Loucy (cell line): ENCODE measurements around the gene TNFRSF11A.

ENCODE experiments used
- H2AFZ ChIP-seq: fragments of 200-600 bp; sonication (generic); 2 replicates; pipeline ENCODE4 v1.6.0; 2016; ENCODE audit warnings: antibody characterized with exemption, mild to moderate bottlenecking, low read length, moderate library complexity
- H3F3A ChIP-seq: fragments of 200-600 bp; 2 replicates; pipeline ENCODE4 v1.6.0; 2016; ENCODE audit warnings: antibody characterized with exemption, low read depth, mild to moderate bottlenecking
- H3K27me3 ChIP-seq: fragments of 200-600 bp; sonication (generic); 2 replicates; pipeline ENCODE4 v1.6.1; 2014; ENCODE audit warnings: low read length, mild to moderate bottlenecking; ENCODE audit not compliant: insufficient read depth, poor library complexity, severe bottlenecking
- H3K36me3 ChIP-seq: fragments of 200-600 bp; sonication (generic); 2 replicates; pipeline ENCODE4 v1.6.1; 2016; ENCODE audit warnings: low read length; ENCODE audit not compliant: insufficient read depth
- H3K4me1 ChIP-seq: fragments of 200-600 bp; sonication (generic); 2 replicates; pipeline ENCODE4 v1.5.1; 2014; ENCODE audit warnings: low read length, mild to moderate bottlenecking; ENCODE audit not compliant: insufficient read depth, poor library complexity, severe bottlenecking
- H3K4me2 ChIP-seq: fragments of 200-600 bp; sonication (generic); 2 replicates; pipeline ENCODE4 v1.6.0; 2014; ENCODE audit warnings: antibody characterized with exemption, low read length, low read depth, mild to moderate bottlenecking; ENCODE audit not compliant: poor library complexity, severe bottlenecking
- H3K4me3 ChIP-seq: fragments of 200-600 bp; sonication (generic); 2 replicates; pipeline ENCODE4 v1.5.1; 2014; ENCODE audit warnings: low read length, mild to moderate bottlenecking, mixed read lengths; ENCODE audit not compliant: poor library complexity, severe bottlenecking
- H3K79me2 ChIP-seq: fragments of 200-600 bp; sonication (generic); 2 replicates; pipeline ENCODE4 v1.6.1; 2014; ENCODE audit warnings: low read length; ENCODE audit not compliant: insufficient read depth
- H3K9ac ChIP-seq: fragments of 200-600 bp; sonication (generic); 2 replicates; pipeline ENCODE4 v1.6.0; 2014; ENCODE audit warnings: mild to moderate bottlenecking, low read depth, low read length, moderate library complexity; ENCODE audit not compliant: poor library complexity, severe bottlenecking
- H3K9me2 ChIP-seq: fragments of 200-600 bp; sonication (generic); replicated peaks from 2 replicates; pipeline ENCODE4 v1.6.1; 2016; ENCODE audit warnings: low read depth, low read length, mixed read lengths
- H3K9me3 ChIP-seq: fragments of 200-600 bp; sonication (generic); 2 replicates; pipeline ENCODE4 v1.6.1; 2014; ENCODE audit warnings: mild to moderate bottlenecking, antibody characterized with exemption, low read length, low read depth; ENCODE audit not compliant: insufficient read depth
- H4K20me1 ChIP-seq: fragments of 200-600 bp; sonication (generic); 2 replicates; pipeline ENCODE4 v1.6.0; 2014; ENCODE audit warnings: antibody characterized with exemption, low read length, mild to moderate bottlenecking; ENCODE audit not compliant: insufficient read depth, poor library complexity, severe bottlenecking
- EZH2phosphoT487 ChIP-seq: fragments of 200-600 bp; IDR thresholded peaks from 2 replicates; pipeline ENCODE4 v1.6.1; 2018; ENCODE audit warnings: antibody characterized with exemption, mild to moderate bottlenecking, moderate library complexity, borderline replicate concordance
- TF ChIP-seq, protein P1 (sequence below): fragments of 200-600 bp; sonication (generic); conservative IDR thresholded peaks from 2 replicates; pipeline ENCODE4 v1.5.1; 2014; ENCODE audit warnings: mild to moderate bottlenecking, antibody characterized with exemption, low read length

Gene TNFRSF11A

GRCh38 chr18:62342884-62343283, 17.8 kb downstream of the TNFRSF11A start:
- Histone ChIP-seq H3K4me3 (no peak overlapping the region), H3K27me3 (no peaks in the 10 kb centered on the region), H3K9me3 (no peaks in the 10 kb centered on the region), H3K79me2 (no peaks in the 10 kb centered on the region), H3K9me2 (no peaks in the 10 kb centered on the region), H3K4me1 (peaks cover 16% of the 10 kb centered on the region), H3F3A (no peaks in the 10 kb centered on the region), H2AFZ (no peak overlapping the region), H3K36me3 (no peaks in the 10 kb centered on the region), H3K4me2 (no peak overlapping the region), H4K20me1 (no peaks in the 10 kb centered on the region), H3K9ac (no peak overlapping the region)
- TF ChIP-seq, protein P1, sequence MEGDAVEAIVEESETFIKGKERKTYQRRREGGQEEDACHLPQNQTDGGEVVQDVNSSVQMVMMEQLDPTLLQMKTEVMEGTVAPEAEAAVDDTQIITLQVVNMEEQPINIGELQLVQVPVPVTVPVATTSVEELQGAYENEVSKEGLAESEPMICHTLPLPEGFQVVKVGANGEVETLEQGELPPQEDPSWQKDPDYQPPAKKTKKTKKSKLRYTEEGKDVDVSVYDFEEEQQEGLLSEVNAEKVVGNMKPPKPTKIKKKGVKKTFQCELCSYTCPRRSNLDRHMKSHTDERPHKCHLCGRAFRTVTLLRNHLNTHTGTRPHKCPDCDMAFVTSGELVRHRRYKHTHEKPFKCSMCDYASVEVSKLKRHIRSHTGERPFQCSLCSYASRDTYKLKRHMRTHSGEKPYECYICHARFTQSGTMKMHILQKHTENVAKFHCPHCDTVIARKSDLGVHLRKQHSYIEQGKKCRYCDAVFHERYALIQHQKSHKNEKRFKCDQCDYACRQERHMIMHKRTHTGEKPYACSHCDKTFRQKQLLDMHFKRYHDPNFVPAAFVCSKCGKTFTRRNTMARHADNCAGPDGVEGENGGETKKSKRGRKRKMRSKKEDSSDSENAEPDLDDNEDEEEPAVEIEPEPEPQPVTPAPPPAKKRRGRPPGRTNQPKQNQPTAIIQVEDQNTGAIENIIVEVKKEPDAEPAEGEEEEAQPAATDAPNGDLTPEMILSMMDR = no peak
- no peak for TF ChIP-seq EZH2phosphoT487

DNA sequence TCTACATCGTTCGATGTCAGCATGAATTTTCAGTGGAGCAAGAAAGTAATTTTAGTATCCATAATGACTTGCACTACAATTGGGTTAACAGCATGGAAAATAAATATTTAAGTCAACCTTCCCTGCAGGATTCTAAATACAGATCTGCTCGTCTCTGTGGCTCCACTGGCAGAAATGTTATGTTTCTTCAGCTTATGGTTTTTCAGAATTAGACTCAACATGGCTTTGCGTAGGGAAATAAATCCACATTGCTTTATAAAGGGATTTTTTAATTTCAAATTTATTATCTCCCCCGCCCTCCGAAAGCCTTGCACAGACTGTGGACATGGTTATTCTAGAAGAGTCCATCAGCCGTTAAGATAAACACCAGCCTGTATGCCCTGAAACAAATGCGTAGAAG, 18.2 kb downstream of the TNFRSF11A start:
- no peak overlapping the region for H3K9ac ChIP-seq
- H3K36me3 ChIP-seq = no peaks in the 10 kb centered on the region
- H3K79me2 ChIP-seq = no peaks in the 10 kb centered on the region
- H3K27me3 ChIP-seq = no peaks in the 10 kb centered on the region
- peaks cover 16% of the 10 kb centered on the region for H3K4me1 ChIP-seq
- H4K20me1 ChIP-seq = no peaks in the 10 kb centered on the region
- no peak overlapping the region for H3K4me2 ChIP-seq
- H3F3A ChIP-seq = no peaks in the 10 kb centered on the region
- no peaks in the 10 kb centered on the region for H3K9me2 ChIP-seq
- no peaks in the 10 kb centered on the region for H3K9me3 ChIP-seq
- H3K4me3 ChIP-seq = no peak overlapping the region
- no peak overlapping the region for H2AFZ ChIP-seq
- TF ChIP-seq, protein P1 = no peak
- TF ChIP-seq EZH2phosphoT487 = no peak

DNA sequence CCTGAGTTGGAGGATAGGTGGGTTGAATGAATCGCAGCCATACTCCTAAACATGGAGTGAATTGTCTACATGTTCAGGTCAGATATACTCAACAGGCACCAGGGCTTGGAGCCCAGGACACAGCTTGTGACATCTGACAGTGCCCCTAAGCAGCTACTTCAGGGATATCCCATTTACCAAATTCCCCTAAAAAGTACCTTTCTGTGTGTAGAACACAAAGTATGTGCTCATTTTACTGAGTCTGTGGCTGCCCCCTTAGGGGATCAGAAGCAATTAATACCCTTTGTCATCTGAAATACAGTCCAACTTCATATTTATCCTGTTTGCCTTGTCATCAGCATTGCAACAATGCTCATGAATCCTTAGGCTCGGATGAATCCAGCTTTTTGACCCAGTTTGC, 20.8 kb downstream of the TNFRSF11A start:
- Histone ChIP-seq H3K9me3 (no peaks in the 10 kb centered on the region), H3F3A (no peaks in the 10 kb centered on the region), H3K36me3 (no peaks in the 10 kb centered on the region), H3K4me1 (peaks cover 12% of the 10 kb centered on the region), H3K79me2 (no peaks in the 10 kb centered on the region), H2AFZ (peak overlapping the region; percentile 59; the same call in 1 of the 2 replicates), H3K9me2 (no peaks in the 10 kb centered on the region), H3K27me3 (no peaks in the 10 kb centered on the region), H3K9ac (no peak overlapping the region), H3K4me3 (no peak overlapping the region), H4K20me1 (no peaks in the 10 kb centered on the region), H3K4me2 (no peak overlapping the region)
- TF ChIP-seq, protein P1 = no peak
- no peak for TF ChIP-seq EZH2phosphoT487
